ENCODE data around the gene EPS8.
"Not testable (repeated sequence)": the region's sequence is repeated elsewhere in the genome, so short reads cannot be mapped to it uniquely, and the experiment has no call there.

Gene EPS8

DNA sequence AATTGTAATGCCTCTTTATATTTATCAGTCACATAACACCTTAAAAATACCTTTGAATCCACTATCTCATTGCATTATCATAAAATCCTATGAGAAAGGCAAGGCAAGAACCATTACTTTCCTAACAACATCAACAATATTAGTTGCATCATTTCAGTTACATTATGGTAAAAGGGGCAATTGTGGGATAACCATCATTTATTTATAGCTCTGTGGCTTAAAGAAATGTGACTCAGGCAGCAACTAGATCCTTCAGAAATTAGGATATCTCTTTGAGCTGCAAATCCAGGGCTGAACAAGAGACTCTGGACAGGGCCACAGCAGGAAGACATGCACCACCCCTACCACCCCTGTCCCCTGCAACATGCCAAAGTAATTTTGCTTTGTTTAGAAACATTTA, 36.4 kb downstream of the EPS8 start:
- DNase-seq: no peak

DNA sequence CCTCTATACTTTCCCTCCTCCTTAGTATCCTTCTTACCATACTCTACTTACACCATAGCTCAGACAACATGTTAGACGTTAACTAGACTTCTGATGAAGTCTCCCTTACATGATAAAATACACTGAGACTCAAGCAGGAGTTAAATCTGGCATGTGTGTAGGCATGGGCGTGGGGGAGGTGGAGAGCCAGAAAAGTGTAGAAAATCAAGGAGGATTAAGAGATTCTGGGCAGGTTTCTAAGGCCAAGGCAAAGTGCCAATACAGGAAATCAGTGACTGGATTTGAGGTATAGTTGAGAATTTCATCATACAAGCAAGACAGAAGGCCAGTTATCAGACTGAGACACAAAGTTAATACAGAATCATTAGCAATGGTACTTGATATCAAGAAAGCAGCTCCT, 37.4 kb downstream of the EPS8 start:
- DNase-seq: no peak

DNA sequence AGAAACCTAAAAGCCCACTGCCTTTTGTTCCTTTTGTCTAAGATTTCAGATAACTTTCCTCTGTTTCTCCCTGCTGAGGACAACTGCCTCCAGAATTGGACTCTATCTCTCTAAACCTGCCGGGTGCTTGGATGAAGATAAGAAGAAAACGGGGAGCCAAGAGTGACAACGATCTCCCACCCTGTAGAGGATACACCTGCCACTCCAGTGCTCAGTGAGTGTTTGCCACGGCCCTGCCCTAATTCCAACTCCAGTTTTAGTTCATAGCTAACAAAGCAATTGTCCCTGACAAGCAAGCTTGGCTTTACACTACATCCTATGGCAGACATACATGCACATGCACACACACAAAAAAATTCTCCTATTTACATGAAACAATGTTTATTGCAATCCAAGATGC, 39.3 kb downstream of the EPS8 start:
- no peak for DNase-seq

DNA sequence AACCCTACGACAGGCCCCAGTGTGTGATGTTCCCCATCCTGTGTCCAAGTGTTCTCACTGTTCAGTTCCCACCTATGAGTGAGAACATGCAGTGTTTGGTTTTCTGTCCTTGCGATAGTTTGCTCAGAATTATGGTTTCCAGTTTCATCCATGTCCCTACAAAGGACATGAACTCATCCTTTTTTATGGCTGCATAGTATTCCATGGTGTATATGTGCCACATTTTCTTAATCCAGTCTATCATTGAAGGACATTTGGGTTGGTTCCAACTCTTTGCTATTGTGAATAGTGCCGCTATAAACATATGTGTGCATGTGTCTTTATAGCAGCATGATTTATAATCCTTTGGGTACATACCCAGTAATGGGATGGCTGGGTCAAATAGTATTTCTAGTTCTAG, 47.3 kb downstream of the EPS8 start:
- not testable (repeated sequence) for DNase-seq

DNA sequence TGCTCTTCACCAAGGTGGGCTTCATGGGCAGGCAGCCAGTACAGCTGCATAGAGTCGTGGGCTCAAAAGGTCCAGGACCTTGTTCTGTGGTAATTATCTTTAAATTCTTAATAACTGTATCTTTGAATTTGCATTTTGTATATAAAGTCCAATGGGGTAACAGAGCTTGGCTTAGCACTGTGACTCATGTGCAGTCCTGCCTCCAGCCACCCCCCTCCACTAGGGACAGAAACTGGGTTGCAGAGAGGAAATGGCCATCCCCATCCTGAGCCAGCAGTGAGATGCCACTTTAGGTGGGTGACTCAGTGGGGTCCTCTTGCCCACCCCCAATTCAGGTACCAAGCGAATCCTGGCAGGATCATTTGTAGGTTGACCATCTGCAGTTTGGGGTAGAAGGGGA, 48.1 kb downstream of the EPS8 start:
- DNase-seq: no peak

DNA sequence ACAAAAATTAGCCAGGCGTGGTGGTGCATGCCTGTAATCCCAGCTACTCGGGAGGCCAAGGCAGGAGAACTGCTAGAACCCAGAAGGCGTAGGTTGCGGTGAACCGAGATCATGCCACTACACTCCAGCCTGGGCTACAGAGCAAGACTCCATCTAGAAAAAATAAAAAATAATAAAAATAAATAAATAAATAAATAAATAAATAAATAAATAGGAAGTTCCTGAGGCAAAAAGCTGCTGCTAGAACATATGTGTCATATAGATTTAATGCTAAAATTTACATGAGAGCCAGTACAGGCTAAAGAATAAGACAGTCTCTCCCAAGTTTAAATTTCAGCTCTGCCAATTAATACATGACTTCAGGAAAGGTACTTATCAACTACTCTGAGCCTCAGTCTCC, 48.8 kb downstream of the EPS8 start:
- DNase-seq: not testable (repeated sequence)

DNA sequence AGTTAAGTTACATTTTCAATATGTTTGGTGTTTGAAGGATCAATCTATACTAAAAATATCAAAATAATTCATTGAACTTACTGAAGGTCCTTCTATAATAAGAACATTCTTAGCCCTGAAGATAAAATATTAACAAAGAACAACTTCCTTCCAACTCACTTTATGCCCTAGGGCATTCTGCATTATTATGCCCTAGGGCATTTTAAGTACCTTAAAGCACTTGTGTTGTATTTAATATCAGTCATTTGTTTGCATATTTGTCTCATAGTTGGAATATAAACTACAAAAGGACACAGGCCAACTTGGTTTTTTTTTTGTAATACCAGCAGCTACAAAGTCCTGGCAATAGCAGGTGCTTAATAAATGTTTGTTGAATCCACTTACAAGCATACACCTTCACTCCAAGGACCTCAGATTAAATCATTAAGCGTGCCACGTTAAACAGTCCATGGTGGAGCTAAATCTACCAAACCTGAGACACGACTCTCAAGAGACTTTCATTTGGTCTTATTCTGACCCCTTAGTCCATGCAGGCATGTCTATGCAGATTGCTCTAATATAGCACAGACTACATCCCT, 50.7 kb downstream of the EPS8 start:
- DNase-seq: no peak

DNA sequence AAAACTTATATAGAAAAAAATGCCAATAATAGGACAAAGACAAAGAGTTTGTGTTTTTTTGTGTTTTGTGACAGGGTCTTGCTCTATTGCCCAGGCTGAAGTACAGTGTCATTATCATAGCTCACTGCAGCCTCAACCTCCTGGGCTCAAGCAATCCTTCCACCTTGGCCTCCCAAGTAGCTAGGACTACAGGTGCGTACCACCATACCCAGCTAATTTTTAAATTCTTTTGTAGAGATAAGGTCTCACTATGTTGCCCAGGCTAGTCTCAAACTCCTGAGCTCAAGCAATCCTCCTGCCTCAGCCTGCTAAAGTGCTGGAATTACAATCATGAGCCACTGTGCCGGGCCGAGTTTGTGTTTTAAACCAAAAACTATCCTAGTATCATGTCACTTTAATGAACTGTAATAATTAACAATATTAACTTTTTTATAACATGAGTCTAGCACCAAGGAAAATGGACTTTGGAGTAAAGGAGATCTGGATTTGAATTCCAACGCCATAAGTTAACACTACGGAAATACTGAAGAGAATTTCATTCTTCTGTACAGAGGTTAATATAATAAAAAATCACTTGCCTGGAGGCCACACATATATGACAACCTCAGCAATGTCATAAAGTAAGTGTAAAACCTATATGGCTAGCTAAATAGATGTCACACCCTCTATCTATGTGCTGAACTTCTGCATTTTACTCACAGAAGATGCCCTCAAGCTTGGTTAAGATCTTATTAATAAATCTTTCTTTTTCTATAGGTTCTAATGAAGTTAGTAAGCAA, 53.2 kb downstream of the EPS8 start:
- DNase-seq: no peak

DNA sequence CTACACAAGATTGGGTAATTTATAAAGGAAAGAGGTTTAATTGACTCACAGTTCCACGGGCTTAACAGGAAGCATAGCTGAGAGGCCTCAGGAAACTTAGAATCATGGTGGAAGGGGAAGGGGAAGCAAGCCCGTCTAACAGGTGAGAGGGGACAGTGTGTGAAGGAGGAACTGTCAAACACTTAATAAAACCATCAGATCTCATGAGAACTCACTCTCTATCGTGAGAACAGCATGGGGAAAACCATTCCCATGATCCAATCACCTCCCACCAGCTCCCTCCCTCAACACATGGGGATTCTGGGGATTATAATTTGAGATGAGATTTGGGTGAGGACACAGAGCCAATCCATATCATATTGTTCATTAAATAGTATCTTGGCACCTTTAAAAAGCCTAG, 56.1 kb downstream of the EPS8 start:
- no peak for DNase-seq

DNA sequence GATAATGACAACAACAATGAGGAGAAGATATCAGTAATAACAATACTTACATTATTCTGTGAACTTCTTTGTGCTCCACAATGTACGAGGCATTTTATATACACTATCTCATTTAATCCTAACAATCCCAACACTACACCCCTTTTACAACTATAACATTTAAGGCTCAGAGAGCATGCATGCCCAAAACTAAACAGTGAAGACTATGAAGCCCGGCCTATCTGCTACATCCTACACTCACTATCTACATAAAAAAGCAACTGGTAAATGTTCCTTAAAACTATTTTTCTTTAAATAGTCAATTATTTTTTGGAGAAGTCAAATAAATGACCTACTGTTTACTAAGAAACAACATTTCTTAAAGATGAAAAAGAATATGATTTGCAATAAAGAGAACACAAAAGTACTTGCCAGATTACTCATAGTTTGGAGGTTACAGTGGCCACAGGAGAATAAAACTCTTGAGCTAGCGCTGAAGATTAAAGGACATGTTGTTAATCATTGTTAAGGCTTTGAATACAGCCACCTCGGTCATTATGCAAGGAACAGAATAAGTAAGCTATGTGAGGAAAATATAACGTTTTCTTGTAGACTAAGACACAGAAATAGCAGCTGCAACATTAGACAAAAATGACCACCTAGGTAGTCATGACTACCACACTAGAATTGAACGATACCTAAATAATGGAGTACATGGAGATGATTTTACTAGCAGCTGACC, 56.7 kb downstream of the EPS8 start:
- no peak for DNase-seq

DNA sequence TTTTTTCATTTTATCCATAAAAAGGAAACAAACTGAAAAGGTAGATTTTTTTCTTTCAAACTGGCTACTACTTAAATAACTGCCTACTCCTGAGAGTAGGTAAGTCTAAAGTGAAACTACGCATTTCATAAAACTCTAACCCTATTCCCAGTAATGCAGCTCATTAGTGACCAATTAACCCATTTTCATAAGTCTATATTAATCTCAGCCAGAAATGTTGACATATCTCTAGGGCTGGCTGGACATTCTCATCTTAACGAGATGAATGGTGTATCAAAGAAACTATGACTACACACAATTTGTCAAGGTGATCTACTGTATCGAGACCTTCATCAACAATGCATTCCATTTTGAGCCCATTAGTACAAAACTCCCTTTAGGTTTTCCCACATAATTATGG, 57.2 kb downstream of the EPS8 start:
- DNase-seq: no peak

DNA sequence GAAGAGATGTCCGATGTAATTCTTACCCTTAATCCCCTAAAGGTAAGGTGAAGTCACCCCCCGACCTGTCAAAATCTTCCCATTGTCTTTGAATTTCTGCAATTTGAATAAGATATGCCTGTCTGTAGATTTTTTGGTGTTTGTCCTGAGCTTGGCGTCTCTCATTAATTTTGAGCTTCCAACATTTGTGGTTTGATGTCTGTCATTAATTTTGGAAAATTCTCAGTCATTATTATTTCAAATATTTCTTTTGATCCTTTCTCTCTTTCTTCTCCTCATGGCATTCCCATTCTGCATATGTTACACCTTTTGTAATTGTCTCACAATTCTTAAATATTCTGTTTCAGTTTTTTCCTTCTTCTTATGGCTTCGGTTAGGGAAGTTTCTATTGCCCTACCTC, 60.1 kb downstream of the EPS8 start:
- DNase-seq: no peak

DNA sequence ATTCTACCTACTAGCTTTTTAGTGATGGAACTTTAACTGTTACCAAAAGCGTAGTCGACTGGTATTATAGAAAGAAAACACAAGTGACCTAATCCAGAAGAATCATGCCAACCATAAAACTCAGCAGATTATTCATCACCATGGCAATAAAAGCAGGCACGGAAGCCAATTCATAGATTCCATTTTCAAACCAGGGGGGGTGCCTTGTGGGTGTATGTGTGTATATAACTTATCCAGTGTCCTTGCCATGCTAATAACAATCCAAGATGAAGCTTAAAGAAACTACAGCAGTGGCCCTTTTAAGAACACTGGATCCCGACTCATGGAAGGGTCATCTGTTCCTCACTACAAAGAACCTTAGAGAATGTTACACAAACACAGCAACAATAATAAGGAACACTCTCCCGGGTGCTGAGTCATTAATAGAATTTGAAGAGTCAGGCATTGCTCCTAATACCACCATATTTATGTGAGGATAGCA, 61.0 kb downstream of the EPS8 start:
- DNase-seq: no peak

DNA sequence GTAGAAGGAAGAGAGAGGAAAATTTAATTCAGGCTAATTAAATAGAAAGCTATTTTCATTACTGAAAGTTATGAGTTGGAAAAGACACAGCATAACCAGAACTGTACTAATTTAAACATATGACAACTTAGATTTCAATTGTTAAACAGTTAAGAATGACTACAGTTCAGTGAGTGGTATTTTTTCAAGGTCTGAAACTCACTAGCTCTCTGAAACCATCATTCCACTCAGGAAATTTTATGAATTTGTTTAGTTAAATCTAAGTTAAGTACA, 62.4 kb downstream of the EPS8 start:
- no peak for DNase-seq

DNA sequence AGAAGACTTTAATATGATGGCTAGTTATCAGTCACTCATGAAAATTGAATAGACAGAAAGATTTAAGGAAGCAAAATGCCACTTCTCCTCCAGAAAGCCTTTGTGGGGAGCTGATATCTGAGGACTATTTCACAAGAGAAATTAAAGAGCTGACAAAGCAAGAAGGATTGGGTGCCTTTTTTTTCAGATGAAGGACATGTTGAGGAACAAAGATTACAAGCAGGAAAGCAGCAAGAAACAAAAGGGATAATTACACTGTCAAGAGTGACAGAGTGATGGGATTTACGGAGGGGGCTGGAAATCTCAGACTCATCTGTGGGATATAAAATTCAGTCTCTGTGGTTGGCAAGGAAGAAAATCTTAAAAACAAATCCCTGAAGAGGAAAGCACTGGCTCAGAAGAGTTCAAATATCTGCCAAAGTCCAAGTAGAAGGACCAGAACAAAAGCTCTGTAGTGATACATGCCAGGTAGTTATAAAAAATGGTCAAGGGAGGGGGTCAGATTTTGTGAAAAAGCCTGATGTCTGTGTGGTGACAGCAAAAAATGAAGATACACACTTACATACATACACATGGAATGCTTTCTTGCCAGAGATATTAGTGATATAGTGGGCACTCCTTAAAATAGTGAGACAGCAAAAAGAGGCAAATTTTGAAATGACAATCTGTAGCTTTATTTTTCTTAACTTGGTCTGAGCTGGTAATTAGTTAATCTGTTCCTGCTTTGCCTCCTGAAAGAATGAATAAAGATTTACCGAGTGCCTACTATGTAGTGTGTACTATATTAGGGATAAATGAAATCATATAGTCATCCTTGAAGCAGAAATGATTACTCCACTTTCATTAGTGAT, 62.9 kb downstream of the EPS8 start:
- DNase-seq: no peak

DNA sequence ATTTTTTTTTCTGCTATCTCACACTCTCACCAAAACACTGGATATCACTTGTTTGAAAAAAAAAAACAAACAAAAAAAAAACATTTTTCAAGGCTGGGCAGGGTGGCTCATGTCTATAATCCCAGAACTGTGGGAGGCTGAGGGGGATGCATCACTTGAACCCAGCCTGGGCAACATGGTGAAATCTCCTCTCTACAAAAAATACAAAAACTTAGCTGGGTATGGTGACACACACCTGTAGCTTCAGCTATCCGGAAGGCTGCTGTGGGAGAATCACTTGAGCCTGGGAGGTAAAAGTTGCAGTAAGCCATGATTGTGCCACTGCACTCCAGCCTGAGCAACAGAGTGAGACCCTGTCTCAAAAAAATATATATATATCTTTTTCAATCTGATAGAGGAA, 66.2 kb downstream of the EPS8 start:
- no peak for DNase-seq

DNA sequence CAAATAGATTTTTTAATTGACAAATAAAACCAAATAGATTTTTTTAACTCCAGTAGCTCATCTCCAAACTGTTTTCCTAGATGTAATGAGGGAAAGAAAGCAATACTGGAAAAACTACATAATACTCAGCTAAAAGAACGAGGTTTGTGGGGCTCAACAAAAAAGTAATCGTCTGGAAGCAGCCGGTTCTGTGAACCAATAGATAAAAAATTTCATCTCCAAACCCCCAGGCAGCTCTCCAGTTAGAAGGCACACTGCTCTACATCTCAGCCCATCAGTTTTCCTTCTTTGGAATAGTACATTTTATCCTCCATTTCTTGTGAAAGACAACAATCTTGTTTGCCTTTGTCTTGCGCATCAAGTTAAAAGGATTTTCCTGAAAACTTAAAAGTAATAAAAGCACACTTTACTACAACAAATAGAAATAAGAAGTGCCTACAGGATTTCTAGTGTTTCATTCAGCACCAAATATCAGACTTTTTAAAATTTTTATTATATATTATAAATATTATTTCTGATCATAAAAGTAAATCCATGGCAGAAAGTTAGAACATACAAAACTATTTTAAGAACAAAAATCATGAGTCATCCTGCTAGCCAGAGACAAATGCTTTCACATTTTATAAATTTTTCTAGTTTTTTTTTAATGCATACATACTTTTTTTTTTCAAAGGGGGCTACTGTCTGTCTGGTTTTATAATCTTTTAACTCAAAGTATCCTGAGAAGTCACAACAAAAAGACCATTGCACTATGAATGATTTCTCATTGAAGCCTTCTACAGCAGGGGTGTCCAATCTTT, 67.7 kb downstream of the EPS8 start:
- DNase-seq: no peak

DNA sequence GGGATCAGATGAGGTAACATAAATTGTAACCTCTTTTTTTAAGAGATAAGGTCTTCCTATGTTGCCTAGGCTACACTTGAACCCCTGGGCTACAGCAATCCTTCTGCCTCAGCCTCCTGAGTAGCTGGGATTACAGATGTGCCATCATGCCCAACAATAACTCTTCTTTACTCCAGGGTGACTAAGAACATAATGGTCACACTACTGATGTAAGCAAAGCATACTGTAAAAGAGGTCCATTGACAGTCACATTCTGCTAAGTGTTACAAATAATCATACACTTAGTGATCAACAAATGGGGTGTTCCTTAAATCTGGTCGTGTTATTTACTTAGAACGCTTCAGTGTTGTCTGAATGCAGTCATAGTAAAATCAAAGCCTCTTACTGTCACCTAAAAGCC, 68.9 kb downstream of the EPS8 start:
- no peak for DNase-seq

DNA sequence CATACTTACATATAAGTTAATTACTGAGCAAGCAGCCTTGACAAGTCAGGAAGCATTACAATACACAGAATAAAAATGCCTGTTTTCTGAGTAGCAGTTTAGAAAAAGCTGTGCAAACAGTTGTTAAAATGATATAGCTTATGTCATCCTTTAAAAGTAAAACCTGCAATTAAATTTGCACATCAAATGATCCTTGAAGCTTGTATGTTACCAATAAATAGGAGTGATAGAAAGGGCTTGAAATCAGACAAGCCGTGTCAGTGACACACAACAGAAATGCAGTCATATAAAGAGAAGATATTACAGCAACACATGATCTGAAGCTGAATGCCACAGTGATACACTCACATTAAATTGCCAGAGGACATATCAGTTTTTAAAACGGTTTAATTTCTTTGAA, 70.0 kb downstream of the EPS8 start:
- no peak for DNase-seq

DNA sequence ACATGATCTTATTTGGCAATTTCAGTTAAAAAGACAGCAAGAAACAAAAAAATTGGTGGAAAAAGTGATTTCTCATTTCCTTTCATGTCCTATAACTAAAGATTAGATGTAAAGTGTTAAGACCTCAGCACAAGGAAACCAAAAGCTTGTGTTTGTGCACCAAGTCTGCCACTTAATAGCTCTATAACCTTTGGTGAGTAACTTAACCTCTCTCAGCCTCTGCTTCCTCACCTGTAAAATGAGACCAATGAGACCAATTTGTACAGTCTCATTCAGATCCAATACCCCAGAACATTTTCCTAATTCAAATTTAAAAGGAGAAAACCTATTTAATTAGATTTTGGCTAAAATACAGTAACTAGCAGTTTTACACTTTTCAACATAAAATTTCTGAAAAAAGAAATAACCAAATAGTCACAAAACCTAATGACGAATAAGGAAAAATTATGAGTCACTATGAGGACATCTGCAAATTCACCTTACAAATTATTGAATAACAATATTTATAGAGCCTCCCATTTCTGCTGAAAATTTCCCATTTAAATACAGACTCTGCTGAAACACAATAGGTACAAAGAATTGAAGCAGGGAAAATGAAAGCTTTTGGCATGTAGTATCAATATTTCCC, 71.1 kb downstream of the EPS8 start:
- no peak for DNase-seq

DNA sequence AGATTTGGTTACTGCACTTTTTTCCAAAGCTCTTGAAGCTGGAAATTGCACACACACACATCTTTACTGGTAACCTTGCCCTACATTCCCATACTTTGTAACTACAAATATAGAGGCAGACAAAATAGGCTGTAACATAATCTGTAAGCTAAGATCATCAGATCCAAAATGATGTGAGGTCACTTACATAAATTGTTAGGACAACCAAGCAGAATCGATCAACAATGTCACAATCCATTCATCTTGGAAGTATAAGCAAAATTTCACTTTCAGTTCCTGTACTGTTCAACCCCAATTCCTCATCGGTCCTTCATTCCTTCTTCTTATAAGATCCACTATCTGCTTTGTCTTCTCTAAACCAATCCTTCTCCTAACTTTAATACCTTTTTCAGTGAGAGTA, 72.6 kb downstream of the EPS8 start:
- no peak for DNase-seq

DNA sequence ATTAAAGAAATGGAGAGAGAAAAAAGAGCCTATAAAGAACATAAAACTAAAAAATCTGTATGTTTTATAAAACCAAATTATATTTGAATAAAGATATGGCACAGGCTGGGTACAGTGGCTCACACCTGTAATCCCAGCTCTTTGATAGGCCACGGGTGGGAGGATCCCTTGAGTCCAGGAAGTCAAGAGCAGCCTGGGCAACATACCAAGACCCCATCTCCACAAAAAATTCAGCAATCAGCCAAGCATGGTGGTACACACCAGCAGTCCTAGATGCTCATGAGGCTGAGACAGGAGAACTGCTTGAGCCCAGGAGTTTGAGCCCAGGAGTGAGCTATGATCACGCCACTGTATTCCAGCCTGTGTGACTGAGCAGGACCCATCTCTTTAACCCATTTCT, 74.9 kb downstream of the EPS8 start:
- DNase-seq: no peak

Data from islet precursor cell (in vitro differentiated cells).